ENCODE data around the gene CKM. TPM values are rescaled to one million over a fixed set of nuclear protein-coding genes. Genes with fewer than 3 reads are reported as not detected.
"Not testable (repeated sequence)": the region's sequence is repeated elsewhere in the genome, so short reads cannot be mapped to it uniquely, and the experiment has no call there.

The CKM gene
- total and polyA plus RNA-seq, 2 donors (not counting 3 experiments of a cell fraction or from before 2014, with no cell fraction given) = not detected

- dilution Hi-C loops (cut with MboI; ENCODE audit: extremely low pct_ligation_motif_present, low sequenced_read_pairs) = no loop called here
- peaks cover 2 to 6% of the 10 kb centered on the region in 2 experiments for H3K27me3 ChIP-seq (ENCODE audit: control insufficient read depth in 2 of 2, insufficient read depth in 2 of 2, low read length in 2 of 2)
- no peaks in the 10 kb centered on the region for H3K79me2 ChIP-seq (ENCODE audit: control insufficient read depth, insufficient read depth, low read length)
- no peak overlapping the region for H3K9ac ChIP-seq (replicated peaks; ENCODE audit: extremely low read depth, insufficient read depth, low read length)
- H3K4me1 ChIP-seq (ENCODE audit: control insufficient read depth, extremely low read depth, insufficient read depth, low read length) = no peaks in the 10 kb centered on the region
- no TSS peak for BruUV-seq (replicated peaks)
- H3K36me3 ChIP-seq (ENCODE audit: control insufficient read depth in 2 of 2, extremely low read depth in 1 of 2, insufficient read depth in 2 of 2, low read length in 2 of 2) = no peaks in the 10 kb centered on the region
- H3K4me2 ChIP-seq (ENCODE audit: insufficient read depth, low read length) = no peak overlapping the region
- TF ChIP-seq POLR2A (IDR thresholded peaks at IDR 0.05; ENCODE audit: low read depth, low read length) (no peak), EZH2 (IDR thresholded peaks at IDR 0.05; ENCODE audit: borderline replicate concordance, low read depth, low read length, severe bottlenecking) (no peak), FOS (IDR thresholded peaks at IDR 0.05; ENCODE audit: borderline replicate concordance, insufficient read depth, low read length) (no peak), GATA2 (IDR thresholded peaks at IDR 0.05; ENCODE audit: insufficient read depth, insufficient read length, low read depth, low read length) (no peak), MYC (IDR thresholded peaks at IDR 0.05; ENCODE audit: low read depth, low read length) (no peak), JUN (IDR thresholded peaks at IDR 0.05; ENCODE audit: borderline replicate concordance, insufficient read depth, insufficient read length, low read depth) (no peak), POLR2AphosphoS5 (IDR thresholded peaks at IDR 0.05; ENCODE audit: insufficient read depth, low read depth, low read length) (no peak)
- TF ChIP-seq, protein P1, sequence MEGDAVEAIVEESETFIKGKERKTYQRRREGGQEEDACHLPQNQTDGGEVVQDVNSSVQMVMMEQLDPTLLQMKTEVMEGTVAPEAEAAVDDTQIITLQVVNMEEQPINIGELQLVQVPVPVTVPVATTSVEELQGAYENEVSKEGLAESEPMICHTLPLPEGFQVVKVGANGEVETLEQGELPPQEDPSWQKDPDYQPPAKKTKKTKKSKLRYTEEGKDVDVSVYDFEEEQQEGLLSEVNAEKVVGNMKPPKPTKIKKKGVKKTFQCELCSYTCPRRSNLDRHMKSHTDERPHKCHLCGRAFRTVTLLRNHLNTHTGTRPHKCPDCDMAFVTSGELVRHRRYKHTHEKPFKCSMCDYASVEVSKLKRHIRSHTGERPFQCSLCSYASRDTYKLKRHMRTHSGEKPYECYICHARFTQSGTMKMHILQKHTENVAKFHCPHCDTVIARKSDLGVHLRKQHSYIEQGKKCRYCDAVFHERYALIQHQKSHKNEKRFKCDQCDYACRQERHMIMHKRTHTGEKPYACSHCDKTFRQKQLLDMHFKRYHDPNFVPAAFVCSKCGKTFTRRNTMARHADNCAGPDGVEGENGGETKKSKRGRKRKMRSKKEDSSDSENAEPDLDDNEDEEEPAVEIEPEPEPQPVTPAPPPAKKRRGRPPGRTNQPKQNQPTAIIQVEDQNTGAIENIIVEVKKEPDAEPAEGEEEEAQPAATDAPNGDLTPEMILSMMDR (IDR thresholded peaks at IDR 0.05; ENCODE audit: extremely low read depth in 1 of 2, insufficient read depth in 1 of 2, low read depth in 1 of 2, low read length in 2 of 2) = no peak
- DNase-seq (ENCODE audit: low read depth, low spot score) = no peak
- no peak for FAIRE-seq
- CTCF ChIA-PET = no interaction called here
- H3K4me3 ChIP-seq (replicated peaks in 1 of 3; ENCODE audit: insufficient read depth in 1 of 3, low read depth in 1 of 3, low read length in 3 of 3) = no peak overlapping the region
- intact Hi-C loops (cut with micrococcal nuclease) = no loop called here
- no peaks in the 10 kb centered on the region for H4K20me1 ChIP-seq (replicated peaks; ENCODE audit: control insufficient read depth, extremely low read depth, insufficient read depth, low read length)
- POLR2A ChIA-PET = no interaction called here
- H3K9me3 ChIP-seq (replicated peaks; ENCODE audit: control insufficient read depth, insufficient read depth, low read length) = no peaks in the 10 kb centered on the region
- H3K9me1 ChIP-seq (replicated peaks; ENCODE audit: control insufficient read depth, extremely low read depth, insufficient read depth, low read length) = no peaks in the 10 kb centered on the region
- H3K27ac ChIP-seq (ENCODE audit: insufficient read depth, low read depth, low read length) = no peak overlapping the region
- no peak overlapping the region for H2AFZ ChIP-seq (ENCODE audit: low read depth, low read length)
These were observed 7.9 kb downstream of the CKM start for GRCh38 chr19:45314708-45315245.

- DNase-seq (ENCODE audit: low read depth, low spot score); H3K27me3 ChIP-seq (ENCODE audit: control insufficient read depth in 2 of 2, insufficient read depth in 2 of 2, low read length in 2 of 2); H3K4me3 ChIP-seq (replicated peaks in 1 of 3; ENCODE audit: insufficient read depth in 1 of 3, low read depth in 1 of 3, low read length in 3 of 3); CTCF ChIA-PET; intact Hi-C loops (cut with micrococcal nuclease); H3K4me2 ChIP-seq (ENCODE audit: insufficient read depth, low read length); H2AFZ ChIP-seq (ENCODE audit: low read depth, low read length); H3K9me3 ChIP-seq (replicated peaks; ENCODE audit: control insufficient read depth, insufficient read depth, low read length); dilution Hi-C loops (cut with MboI; ENCODE audit: extremely low pct_ligation_motif_present, low sequenced_read_pairs); H3K9me1 ChIP-seq (replicated peaks; ENCODE audit: control insufficient read depth, extremely low read depth, insufficient read depth, low read length); H3K79me2 ChIP-seq (ENCODE audit: control insufficient read depth, insufficient read depth, low read length); BruUV-seq (replicated peaks); POLR2A ChIA-PET; H3K36me3 ChIP-seq (ENCODE audit: control insufficient read depth in 2 of 2, extremely low read depth in 1 of 2, insufficient read depth in 2 of 2, low read length in 2 of 2); H3K4me1 ChIP-seq (ENCODE audit: control insufficient read depth, extremely low read depth, insufficient read depth, low read length); H4K20me1 ChIP-seq (replicated peaks; ENCODE audit: control insufficient read depth, extremely low read depth, insufficient read depth, low read length); FAIRE-seq; H3K9ac ChIP-seq (replicated peaks; ENCODE audit: extremely low read depth, insufficient read depth, low read length); H3K27ac ChIP-seq (ENCODE audit: insufficient read depth, low read depth, low read length): not testable (repeated sequence)
These were observed 10.4 kb downstream of the CKM start for GRCh38 chr19:45312285-45312684.
